SK-N-MC (cell line): ENCODE results near the gene NRXN3.

ENCODE experiments used
- DNase-seq: peaks from one replicate; pipeline ENCODE4 v3.0.0-alpha.2; 2011; ENCODE audit warnings: low read depth, low spot score
- H3K27ac ChIP-seq: fragments of 200-600 bp; sonication (generic); 2 replicates; pipeline ENCODE4 v1.5.1; 2016; ENCODE audit warnings: mixed run types
- H3K36me3 ChIP-seq: fragments of 200-600 bp; sonication (generic); 2 replicates; pipeline ENCODE4 v1.6.1; 2017; ENCODE audit warnings: antibody characterized with exemption, low read length, mixed read lengths; ENCODE audit not compliant: insufficient read depth
- H3K4me3 ChIP-seq: fragments of 200-600 bp; sonication (generic); 2 replicates; pipeline ENCODE4 v1.5.1; 2016
- H3K9ac ChIP-seq: fragments of 200-600 bp; sonication (generic); 2 replicates; pipeline ENCODE4 v1.8.0; 2017; ENCODE audit warnings: mixed run types, mixed read lengths; ENCODE audit not compliant: insufficient read length
- H3K9me3 ChIP-seq: fragments of 200-600 bp; sonication (generic); 2 replicates; pipeline ENCODE4 v1.6.1; 2017; ENCODE audit warnings: low read depth, mild to moderate bottlenecking, antibody characterized with exemption, low read length, moderate library complexity, mixed read lengths
- EZH2 ChIP-seq: fragments of 200-600 bp; sonication (generic); IDR thresholded peaks from one replicate; pipeline ENCODE4 v1.6.1; 2017; ENCODE audit warnings: antibody characterized with exemption
- FOXP2 ChIP-seq: optimal IDR thresholded peaks from 2 replicates; pipeline ENCODE3; 2011; ENCODE audit warnings: mild to moderate bottlenecking, moderate library complexity; ENCODE audit not compliant: insufficient read depth; ENCODE audit errors: extremely low read length, control extremely low read depth
- POLR2AphosphoS5 ChIP-seq: IDR thresholded peaks from 2 replicates; pipeline ENCODE4 v1.6.1; 2012; ENCODE audit warnings: mild to moderate bottlenecking, low read depth, low read length, borderline replicate concordance

NRXN3 gene

DNA sequence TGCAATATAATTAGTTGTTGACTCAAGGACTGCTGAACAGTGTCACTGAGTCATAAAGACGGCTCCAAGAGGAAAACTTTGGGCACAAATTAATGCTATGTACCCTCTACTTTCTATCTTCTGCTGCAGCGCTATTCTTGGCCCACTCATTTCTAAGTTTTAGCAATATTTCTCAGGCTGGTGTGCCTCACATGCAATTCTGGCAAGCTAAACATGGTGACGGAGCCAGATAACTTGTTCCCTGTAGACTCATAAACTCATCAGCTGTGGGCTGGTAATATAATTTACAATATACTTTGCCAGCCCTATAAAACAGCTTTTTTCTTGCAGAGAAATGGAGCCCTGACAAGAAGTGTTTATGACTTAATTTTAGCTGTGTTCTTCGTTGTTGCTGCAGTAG is 615.1 kb downstream of the NRXN3 start:
- no peak for DNase-seq
- no peaks in the 10 kb centered on the region for H3K9me3 ChIP-seq
- H3K36me3 ChIP-seq: no peaks in the 10 kb centered on the region
- H3K27ac ChIP-seq: no peak overlapping the region
- TF ChIP-seq FOXP2 (no peak), POLR2AphosphoS5 (no peak), EZH2 (no peak)
- H3K9ac ChIP-seq: no peak overlapping the region
- no peak overlapping the region for H3K4me3 ChIP-seq

DNA sequence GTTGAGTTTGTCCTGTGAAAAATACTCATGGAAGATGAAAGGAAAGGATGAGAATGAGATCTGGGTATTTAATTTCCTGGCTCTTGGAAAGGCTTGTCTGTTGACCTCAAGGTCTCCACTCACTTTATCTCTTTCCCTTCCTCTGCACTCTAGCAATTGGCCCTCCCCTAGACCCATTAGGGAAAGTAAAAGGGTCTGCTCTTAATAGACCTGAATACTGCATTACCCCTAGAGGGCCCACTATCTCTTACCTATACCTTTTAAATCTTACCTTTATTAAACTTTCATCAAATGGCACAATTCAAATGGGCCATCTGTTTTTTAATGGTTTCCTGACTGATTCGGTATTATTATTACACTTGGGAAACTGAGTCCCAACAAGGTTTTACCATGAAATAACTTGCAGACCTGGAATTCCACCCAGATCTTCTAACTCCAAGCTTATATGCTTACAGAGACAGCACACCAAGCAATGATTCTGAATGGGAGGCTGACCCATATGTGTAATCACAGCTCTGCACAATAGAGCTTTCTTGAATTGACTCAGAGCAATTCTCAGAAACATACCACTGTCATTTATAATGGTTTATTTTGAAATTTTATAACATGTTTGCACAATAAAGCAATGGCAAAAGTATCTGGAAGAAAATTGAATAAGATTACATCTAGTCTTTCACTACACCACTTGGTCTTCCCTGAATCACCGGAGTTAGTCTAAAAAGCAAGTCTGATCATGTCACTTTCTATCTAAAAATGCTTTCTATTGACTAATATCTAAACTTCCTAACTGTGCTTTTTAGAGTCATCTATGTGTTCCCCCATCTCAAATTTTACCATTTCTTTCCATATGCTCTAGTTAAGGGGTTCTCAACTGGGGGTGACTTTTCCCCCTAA is 618.5 kb downstream of the NRXN3 start:
- TF ChIP-seq POLR2AphosphoS5 (no peak), FOXP2 (no peak), EZH2 (no peak)
- H3K36me3 ChIP-seq: no peaks in the 10 kb centered on the region

GRCh38 chr14:78790271-78790670 is 620.1 kb downstream of the NRXN3 start:
- H3K9me3 ChIP-seq: no peaks in the 10 kb centered on the region
- DNase-seq: no peak
- TF ChIP-seq FOXP2 (no peak), EZH2 (no peak), POLR2AphosphoS5 (no peak)
- H3K4me3 ChIP-seq: no peak overlapping the region
- no peak overlapping the region for H3K27ac ChIP-seq
- H3K36me3 ChIP-seq: no peaks in the 10 kb centered on the region
- no peak overlapping the region for H3K9ac ChIP-seq

More for the DNA sequence above, 618.5 kb downstream of the NRXN3 start:
- no peak overlapping the region for H3K9ac ChIP-seq
- no peak for DNase-seq
- H3K27ac ChIP-seq: no peak overlapping the region
- no peaks in the 10 kb centered on the region for H3K9me3 ChIP-seq
- no peak overlapping the region for H3K4me3 ChIP-seq

- Histone ChIP-seq H3K9me3 (no peaks in the 10 kb centered on the region), H3K4me3 (no peak overlapping the region), H3K27ac (no peak overlapping the region), H3K9ac (no peak overlapping the region), H3K36me3 (no peaks in the 10 kb centered on the region)
- no peak for DNase-seq
- TF ChIP-seq FOXP2: no peak
- TF ChIP-seq EZH2: no peak
- no peak for TF ChIP-seq POLR2AphosphoS5
Measured at GRCh38 chr14:78798757-78799156, 628.6 kb downstream of the NRXN3 start.

- H3K36me3 ChIP-seq: no peaks in the 10 kb centered on the region
- H3K4me3 ChIP-seq: no peak overlapping the region
- H3K27ac ChIP-seq: no peak overlapping the region
- H3K9me3 ChIP-seq: no peaks in the 10 kb centered on the region
- no peak for TF ChIP-seq FOXP2
- H3K9ac ChIP-seq: no peak overlapping the region
- DNase-seq: no peak
Measured at GRCh38 chr14:78805570-78805969, 635.4 kb downstream of the NRXN3 start.

DNA sequence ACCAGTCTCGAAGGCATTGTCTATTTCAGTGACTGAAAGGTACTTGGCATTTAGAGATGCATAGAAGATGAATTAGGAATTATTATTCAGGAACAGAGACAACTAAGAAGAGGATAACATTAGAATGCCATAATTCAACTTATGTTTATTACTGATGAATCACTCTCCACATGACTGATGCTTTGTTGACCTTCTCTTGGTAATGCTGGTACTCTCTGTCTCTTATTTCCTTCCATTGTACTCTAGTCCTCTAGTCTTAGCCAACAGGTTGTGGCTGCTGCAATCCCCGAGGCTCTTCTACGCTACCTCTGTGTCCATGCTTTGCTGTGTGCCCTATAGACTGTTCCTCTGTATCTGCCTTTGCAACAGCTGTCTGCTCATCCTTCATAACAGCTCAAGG is 652.9 kb downstream of the NRXN3 start:
- H3K36me3 ChIP-seq: no peaks in the 10 kb centered on the region
- H3K9me3 ChIP-seq: no peaks in the 10 kb centered on the region
- H3K9ac ChIP-seq: no peak overlapping the region
- TF ChIP-seq EZH2 (no peak), POLR2AphosphoS5 (no peak), FOXP2 (no peak)
- H3K4me3 ChIP-seq: no peak overlapping the region
- no peak for DNase-seq
- no peak overlapping the region for H3K27ac ChIP-seq

- H3K9me3 ChIP-seq: no peaks in the 10 kb centered on the region
- TF ChIP-seq FOXP2: no peak
- TF ChIP-seq EZH2: no peak
- no peak for TF ChIP-seq POLR2AphosphoS5
- H3K36me3 ChIP-seq: no peaks in the 10 kb centered on the region
- H3K27ac ChIP-seq: no peak overlapping the region
- no peak overlapping the region for H3K9ac ChIP-seq
- no peak for DNase-seq
- no peak overlapping the region for H3K4me3 ChIP-seq
Measured at GRCh38 chr14:78823516-78823915, 653.3 kb downstream of the NRXN3 start.

- Histone ChIP-seq H3K27ac (no peak overlapping the region), H3K9me3 (no peaks in the 10 kb centered on the region), H3K4me3 (no peak overlapping the region), H3K9ac (no peak overlapping the region), H3K36me3 (no peaks in the 10 kb centered on the region)
- TF ChIP-seq EZH2 (no peak), POLR2AphosphoS5 (no peak), FOXP2 (no peak)
- DNase-seq: no peak
Measured at GRCh38 chr14:78829274-78829673, 659.1 kb downstream of the NRXN3 start.
